ENCODE measurements around the gene GP1BA.

The GP1BA gene

DNA sequence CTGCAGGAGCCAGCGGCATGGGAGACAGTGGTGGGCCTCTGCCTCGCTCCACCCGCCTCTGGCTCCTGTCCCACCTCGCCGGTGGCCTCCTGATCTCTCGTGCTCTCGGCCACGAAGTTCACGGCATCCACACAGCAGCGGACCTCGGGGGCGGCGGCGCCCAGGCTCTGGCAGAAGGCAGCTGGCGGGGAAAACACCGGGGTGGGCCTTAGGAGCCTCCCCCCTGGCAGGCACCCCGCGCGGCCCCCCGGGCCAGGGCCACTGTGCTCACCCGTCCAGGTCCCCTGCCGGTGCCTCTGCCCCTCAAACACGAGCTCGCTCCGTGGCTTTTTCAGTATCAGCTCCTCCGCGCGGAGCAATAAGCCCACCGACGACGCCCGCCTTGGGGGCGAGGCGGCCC is 33.1 kb upstream of the GP1BA start:
- peak overlapping the region; percentile 21; the same call in 1 of the 2 replicates for H3K27ac ChIP-seq
- TF ChIP-seq, protein P1, sequence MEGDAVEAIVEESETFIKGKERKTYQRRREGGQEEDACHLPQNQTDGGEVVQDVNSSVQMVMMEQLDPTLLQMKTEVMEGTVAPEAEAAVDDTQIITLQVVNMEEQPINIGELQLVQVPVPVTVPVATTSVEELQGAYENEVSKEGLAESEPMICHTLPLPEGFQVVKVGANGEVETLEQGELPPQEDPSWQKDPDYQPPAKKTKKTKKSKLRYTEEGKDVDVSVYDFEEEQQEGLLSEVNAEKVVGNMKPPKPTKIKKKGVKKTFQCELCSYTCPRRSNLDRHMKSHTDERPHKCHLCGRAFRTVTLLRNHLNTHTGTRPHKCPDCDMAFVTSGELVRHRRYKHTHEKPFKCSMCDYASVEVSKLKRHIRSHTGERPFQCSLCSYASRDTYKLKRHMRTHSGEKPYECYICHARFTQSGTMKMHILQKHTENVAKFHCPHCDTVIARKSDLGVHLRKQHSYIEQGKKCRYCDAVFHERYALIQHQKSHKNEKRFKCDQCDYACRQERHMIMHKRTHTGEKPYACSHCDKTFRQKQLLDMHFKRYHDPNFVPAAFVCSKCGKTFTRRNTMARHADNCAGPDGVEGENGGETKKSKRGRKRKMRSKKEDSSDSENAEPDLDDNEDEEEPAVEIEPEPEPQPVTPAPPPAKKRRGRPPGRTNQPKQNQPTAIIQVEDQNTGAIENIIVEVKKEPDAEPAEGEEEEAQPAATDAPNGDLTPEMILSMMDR (conservative IDR thresholded peaks at IDR 0.05): no peak

DNA sequence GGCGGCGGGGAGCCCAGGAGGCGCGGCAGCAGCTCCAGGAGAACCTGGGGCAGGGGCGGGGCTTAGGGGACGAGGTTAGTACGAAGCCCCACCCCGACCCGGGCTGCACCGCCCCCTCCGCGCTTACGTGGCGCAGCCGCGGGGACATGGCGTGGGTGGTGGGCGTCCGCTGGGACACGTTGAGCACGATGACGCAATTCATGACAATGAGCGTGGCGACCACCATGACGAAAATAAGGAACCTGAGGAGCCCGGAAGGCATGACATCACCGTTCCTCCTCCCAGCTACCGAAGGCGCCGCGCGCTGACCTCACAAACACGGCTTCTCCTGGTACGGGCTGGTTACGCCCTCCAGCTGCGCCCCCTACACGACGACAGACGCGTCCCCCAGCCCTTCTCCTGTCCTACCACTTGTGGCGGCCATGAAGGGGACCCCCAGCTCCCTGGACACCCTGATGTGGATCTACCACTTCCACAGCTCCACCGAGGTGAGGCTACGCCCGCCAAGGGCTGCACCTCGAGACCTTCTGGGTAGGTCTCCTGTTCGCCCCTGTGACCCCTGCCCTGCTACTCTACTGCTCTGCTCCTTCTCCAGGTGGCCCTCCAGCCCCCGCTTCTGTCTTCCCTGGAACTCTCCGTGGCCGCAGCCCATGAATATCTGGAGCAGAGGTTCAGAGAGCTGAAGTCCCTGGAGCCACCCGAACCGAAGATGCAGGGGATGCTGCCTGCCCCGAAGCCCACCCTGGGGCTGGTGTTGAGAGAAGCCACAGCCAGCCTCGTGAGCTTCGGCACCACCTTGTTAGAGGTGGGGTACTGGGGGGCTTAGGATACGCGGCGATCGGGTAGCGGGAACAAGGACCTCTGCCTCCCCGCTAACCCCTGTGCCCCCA is 32.5 kb upstream of the GP1BA start, which contains the start of gene C17orf107:
Gene C17orf107, plus strand, starts transcription at position 196 of the 890 bp plus-strand sequence. Its CDS starts 227 bp downstream, at position 423.
- H3K27ac ChIP-seq: peak within 1 kb of the TSS; percentile 21; the same call in 1 of the 2 replicates
- TF ChIP-seq, protein P1 (conservative IDR thresholded peaks at IDR 0.05): no peak

DNA sequence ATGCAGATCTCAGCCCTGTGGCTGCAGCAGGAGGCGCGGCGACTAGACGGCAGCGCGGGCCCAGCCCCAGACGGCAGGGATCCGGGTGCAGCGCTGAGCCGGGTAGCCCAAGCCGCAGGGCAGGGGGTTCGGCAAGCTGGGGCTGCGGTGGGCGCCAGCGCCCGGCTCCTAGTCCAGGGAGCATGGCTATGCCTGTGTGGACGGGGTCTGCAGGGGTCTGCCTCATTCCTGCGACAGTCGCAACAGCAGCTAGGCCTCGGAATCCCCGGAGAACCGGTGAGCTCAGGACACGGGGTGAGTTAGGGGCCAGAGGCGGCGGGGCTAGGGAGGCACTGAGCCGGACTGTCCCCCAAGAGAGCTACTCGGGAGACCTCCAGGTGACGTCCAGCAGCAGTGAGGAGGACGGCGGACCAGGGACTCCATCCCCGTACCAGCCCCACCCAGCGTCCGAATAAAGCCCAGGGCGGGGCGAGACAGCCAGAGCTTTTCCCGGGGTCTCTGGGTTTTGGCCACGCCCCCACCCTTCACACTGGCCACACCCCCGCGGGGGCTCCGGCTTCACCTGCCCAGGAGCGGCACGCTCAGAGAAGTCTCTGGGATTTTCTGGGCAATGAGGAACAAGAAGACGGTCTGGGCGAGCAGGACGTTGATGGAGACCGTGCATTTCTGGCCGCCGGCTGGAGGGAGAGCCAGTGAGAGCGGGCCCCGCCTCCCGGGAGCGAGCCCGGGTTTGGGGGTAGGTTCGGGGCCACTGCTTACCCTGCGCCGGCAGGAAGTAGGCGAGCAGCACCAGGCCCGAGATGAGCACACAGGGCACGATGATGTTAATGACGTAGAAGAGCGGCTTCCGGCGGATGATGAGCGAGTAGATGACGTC is 31.6 kb upstream of the GP1BA start:
- H3K27ac ChIP-seq: no peak overlapping the region
- TF ChIP-seq, protein P1 (conservative IDR thresholded peaks at IDR 0.05): no peak

DNA sequence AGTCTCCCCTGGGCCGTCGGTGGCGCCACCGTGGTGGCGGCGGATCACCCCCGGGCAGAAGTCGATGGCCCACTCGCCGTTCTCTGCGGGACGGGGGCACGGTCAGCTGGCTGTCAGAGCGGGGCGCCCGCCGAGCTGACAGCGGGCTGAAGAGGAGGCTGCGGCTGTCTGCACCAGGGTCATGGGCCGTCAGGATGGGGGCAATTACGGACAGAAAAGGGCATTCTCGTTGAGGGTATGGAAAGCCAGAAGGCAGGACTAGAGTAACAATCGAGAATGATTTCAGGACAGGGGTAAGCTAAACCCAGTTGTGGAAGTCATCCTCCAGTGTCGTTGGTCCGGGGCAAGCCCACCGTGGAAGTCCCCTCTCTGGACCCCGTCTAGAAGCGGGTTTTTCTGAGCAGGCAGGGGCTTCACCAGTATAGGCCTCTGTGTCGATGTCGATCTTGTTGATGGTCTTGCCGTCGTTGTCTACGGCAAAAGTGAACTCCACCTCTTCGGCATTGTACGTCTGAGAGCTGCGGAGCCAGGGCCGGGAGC is 30.9 kb upstream of the GP1BA start:
- H3K27ac ChIP-seq: no peak overlapping the region
- TF ChIP-seq, protein P1 (conservative IDR thresholded peaks at IDR 0.05): no peak

DNA sequence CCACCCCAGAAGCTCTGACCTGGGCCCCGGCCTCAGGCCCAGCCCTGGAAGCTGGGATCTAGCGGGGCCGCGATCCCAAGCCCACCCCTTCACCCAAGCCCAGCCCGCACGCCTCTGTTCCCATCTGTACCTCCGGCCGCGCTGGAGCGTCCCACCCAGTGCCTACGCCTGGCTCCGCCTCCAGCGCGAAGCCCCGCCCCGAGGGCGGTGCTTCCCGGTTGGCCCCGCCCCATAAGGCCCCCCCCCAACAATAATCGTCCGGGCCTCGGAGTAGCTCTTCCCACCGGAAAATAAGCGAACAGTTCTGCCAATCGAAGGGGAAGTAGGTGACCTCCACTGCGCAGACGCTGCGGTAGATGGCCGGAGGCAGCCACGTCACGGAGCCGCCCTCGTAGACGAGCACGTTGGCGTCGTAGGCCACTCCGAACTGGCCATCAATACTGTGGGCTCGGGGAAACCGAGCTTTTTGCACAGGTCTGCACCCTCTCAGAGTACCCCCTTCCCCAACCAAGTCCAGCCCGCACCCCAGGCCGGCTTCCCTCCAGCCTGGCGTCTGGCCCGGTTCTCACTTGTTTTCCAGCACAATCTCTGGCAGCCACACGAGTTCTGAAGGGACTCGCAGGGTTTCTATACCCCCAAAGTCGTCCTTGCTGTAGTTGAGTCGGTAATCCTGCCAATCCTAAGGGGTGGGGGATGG is 30.3 kb upstream of the GP1BA start:
- TF ChIP-seq, protein P1 (conservative IDR thresholded peaks at IDR 0.05): no peak
- no peak overlapping the region for H3K27ac ChIP-seq

DNA sequence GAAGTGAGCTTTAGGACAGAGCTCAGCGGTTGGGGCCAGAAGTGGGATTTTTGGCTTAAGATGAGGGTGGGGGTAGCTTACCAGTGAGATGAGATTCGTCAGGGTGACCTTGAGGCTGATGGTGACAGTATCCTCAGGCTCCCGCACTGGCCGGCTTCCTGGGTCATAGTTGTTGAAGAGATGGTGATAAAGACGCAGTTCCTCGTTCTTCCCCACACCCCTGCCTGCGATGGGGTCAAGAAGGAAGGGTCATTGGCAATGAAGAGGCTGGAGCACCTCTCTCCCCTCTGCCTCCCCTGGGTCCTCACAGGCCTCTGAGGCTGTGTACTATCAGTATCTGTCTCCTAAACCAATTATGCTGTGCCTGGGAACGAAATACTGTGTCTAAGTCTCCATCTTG is 29.5 kb upstream of the GP1BA start:
- TF ChIP-seq, protein P1 (conservative IDR thresholded peaks at IDR 0.05): no peak
- no peak overlapping the region for H3K27ac ChIP-seq

Data from VCaP (cell line).